ENCODE data around the gene SERPINA9.
"Not testable (repeated sequence)": the region's sequence is repeated elsewhere in the genome, so short reads cannot be mapped to it uniquely, and the experiment has no call there.

Gene SERPINA9

GRCh38 chr14:94476023-94476422, at the start of gene SERPINA9:
SERPINA9 (minus strand) TSS chr14:94476197; CDS start chr14:94469840, 6,357 bp downstream.
- DNase-seq (ENCODE audit: low read depth in 2 of 2), result no peak

- no peak for DNase-seq (ENCODE audit: low read depth in 2 of 2)
Measured at GRCh38 chr14:94524093-94524492, 48.1 kb upstream of the SERPINA9 start.

- DNase-seq (ENCODE audit: low read depth in 2 of 2), result no peak
Measured at GRCh38 chr14:94523265-94523664, 47.3 kb upstream of the SERPINA9 start.

GRCh38 chr14:94522115-94522724, 46.2 kb upstream of the SERPINA9 start:
- no peak for DNase-seq (ENCODE audit: low read depth in 2 of 2)

- DNase-seq (ENCODE audit: low read depth in 2 of 2), result no peak
Measured at GRCh38 chr14:94521375-94522114, 45.5 kb upstream of the SERPINA9 start.

GRCh38 chr14:94517641-94518257, 41.8 kb upstream of the SERPINA9 start:
- no peak for DNase-seq (ENCODE audit: low read depth in 2 of 2)

GRCh38 chr14:94517248-94517640, 41.2 kb upstream of the SERPINA9 start:
- no peak for DNase-seq (ENCODE audit: low read depth in 2 of 2)

- no peak for DNase-seq (ENCODE audit: low read depth in 2 of 2)
Measured at GRCh38 chr14:94515856-94516255, 39.9 kb upstream of the SERPINA9 start.

- no peak for DNase-seq (ENCODE audit: low read depth in 2 of 2)
Measured at GRCh38 chr14:94515426-94515825, 39.4 kb upstream of the SERPINA9 start.

GRCh38 chr14:94514351-94514750, 38.4 kb upstream of the SERPINA9 start:
- no peak for DNase-seq (ENCODE audit: low read depth in 2 of 2)

GRCh38 chr14:94510481-94510880, 34.5 kb upstream of the SERPINA9 start:
- not testable (repeated sequence) for DNase-seq (ENCODE audit: low read depth in 2 of 2)

GRCh38 chr14:94509356-94509755, 33.4 kb upstream of the SERPINA9 start, which contains the start of gene SERPINA12:
SERPINA12 (minus strand) TSS chr14:94509469; CDS start chr14:94498397, 11,072 bp downstream.
- no peak for DNase-seq (ENCODE audit: low read depth in 2 of 2)

GRCh38 chr14:94505641-94506040, 29.6 kb upstream of the SERPINA9 start:
- no peak for DNase-seq (ENCODE audit: low read depth in 2 of 2)

- DNase-seq (ENCODE audit: low read depth in 2 of 2), result no peak
Measured at GRCh38 chr14:94505206-94505605, 29.2 kb upstream of the SERPINA9 start.

GRCh38 chr14:94501588-94502516, 25.9 kb upstream of the SERPINA9 start:
- DNase-seq (ENCODE audit: low read depth in 2 of 2), result no peak

GRCh38 chr14:94500264-94500663, 24.3 kb upstream of the SERPINA9 start:
- DNase-seq (ENCODE audit: low read depth in 2 of 2), result no peak

GRCh38 chr14:94499673-94500072, 23.7 kb upstream of the SERPINA9 start:
- DNase-seq (ENCODE audit: low read depth in 2 of 2), result no peak

- no peak for DNase-seq (ENCODE audit: low read depth in 2 of 2)
Measured at GRCh38 chr14:94498215-94498614, 22.2 kb upstream of the SERPINA9 start.

GRCh38 chr14:94494085-94494484, 18.1 kb upstream of the SERPINA9 start:
- DNase-seq (ENCODE audit: low read depth in 2 of 2), result no peak

- no peak for DNase-seq (ENCODE audit: low read depth in 2 of 2)
Measured at GRCh38 chr14:94491511-94491910, 15.5 kb upstream of the SERPINA9 start.

- no peak for DNase-seq (ENCODE audit: low read depth in 2 of 2)
Measured at GRCh38 chr14:94489336-94489735, 13.3 kb upstream of the SERPINA9 start.

- DNase-seq (ENCODE audit: low read depth in 2 of 2), result no peak
Measured at GRCh38 chr14:94486883-94487282, 10.9 kb upstream of the SERPINA9 start.

Data from stimulated activated CD4-positive, alpha-beta T cell treated with anti-CD3 and anti-CD28 coated beads, Interleukin-12 subunit alpha, Interleukin-12 subunit beta, amount 100 ng/mL, for 24 hours (primary cell).